BE2C (cell line): ENCODE measurements around the gene PSMD8.

Experiments
- DNase-seq: peaks from one replicate; pipeline ENCODE4 v3.0.0-alpha.2; 2020
- H3K27me3 ChIP-seq: fragments of 250-450 bp; sonication (Bioruptor Pico); 2 replicates; pipeline ENCODE4 v1.5.1; 2020; ENCODE audit warnings: mild to moderate bottlenecking
- H3K36me3 ChIP-seq: fragments of 250-450 bp; sonication (Bioruptor Pico); 2 replicates; pipeline ENCODE4 v1.5.1; 2020; ENCODE audit warnings: mild to moderate bottlenecking
- H3K4me1 ChIP-seq: fragments of 250-450 bp; sonication (Bioruptor Pico); 2 replicates; pipeline ENCODE4 v1.5.1; 2020
- H3K4me3 ChIP-seq: 2 replicates; pipeline ENCODE4 v1.5.1; 2011; ENCODE audit warnings: low read depth, low read length
- H3K9me3 ChIP-seq: fragments of 250-450 bp; sonication (Bioruptor Pico); 2 replicates; pipeline ENCODE4 v1.5.1; 2020
- CTCF ChIP-seq: IDR thresholded peaks from 2 replicates; pipeline ENCODE4 v1.5.1; 2012; ENCODE audit warnings: mild to moderate bottlenecking, low read depth, low read length

PSMD8 gene

GRCh38 chr19:38417544-38418506, 43.5 kb downstream of the PSMD8 start:
- Histone ChIP-seq H3K4me1 (no peaks in the 10 kb centered on the region), H3K4me3 (peak overlapping the region; percentile 49), H3K27me3 (no peaks in the 10 kb centered on the region; the same call in 1 of the 2 replicates), H3K36me3 (no peaks in the 10 kb centered on the region), H3K9me3 (no peaks in the 10 kb centered on the region)
- no peak; the same call in 1 of the 2 replicates for TF ChIP-seq CTCF
- peak; percentile 51 for DNase-seq

- Histone ChIP-seq H3K36me3 (no peaks in the 10 kb centered on the region), H3K9me3 (no peaks in the 10 kb centered on the region), H3K4me3 (no peak overlapping the region), H3K27me3 (no peaks in the 10 kb centered on the region; the same call in 1 of the 2 replicates), H3K4me1 (no peaks in the 10 kb centered on the region)
- DNase-seq: no peak
- TF ChIP-seq CTCF: no peak
These were observed 46.6 kb downstream of the PSMD8 start for GRCh38 chr19:38420935-38421334.

- H3K4me3 ChIP-seq: no peak overlapping the region
- no peak for TF ChIP-seq CTCF
- H3K27me3 ChIP-seq: no peaks in the 10 kb centered on the region; the same call in 1 of the 2 replicates
- no peak for DNase-seq
- no peaks in the 10 kb centered on the region for H3K4me1 ChIP-seq
- H3K9me3 ChIP-seq: no peaks in the 10 kb centered on the region
- H3K36me3 ChIP-seq: no peaks in the 10 kb centered on the region
These were observed 47.5 kb downstream of the PSMD8 start for GRCh38 chr19:38421856-38422255.

- no peaks in the 10 kb centered on the region for H3K9me3 ChIP-seq
- H3K27me3 ChIP-seq: no peaks in the 10 kb centered on the region; the same call in 1 of the 2 replicates
- no peak for DNase-seq
- H3K36me3 ChIP-seq: no peaks in the 10 kb centered on the region
- H3K4me1 ChIP-seq: no peaks in the 10 kb centered on the region
- TF ChIP-seq CTCF: no peak
- no peak overlapping the region for H3K4me3 ChIP-seq
These were observed 48.1 kb downstream of the PSMD8 start for GRCh38 chr19:38422438-38422837.

- DNase-seq: no peak
- no peaks in the 10 kb centered on the region for H3K4me1 ChIP-seq
- TF ChIP-seq CTCF: no peak
These were observed 49.9 kb downstream of the PSMD8 start for GRCh38 chr19:38424272-38424671.

GRCh38 chr19:38425222-38425809, 50.9 kb downstream of the PSMD8 start:
- no peaks in the 10 kb centered on the region for H3K4me1 ChIP-seq
- H3K9me3 ChIP-seq: no peaks in the 10 kb centered on the region
- H3K4me3 ChIP-seq: no peak overlapping the region
- no peak for DNase-seq
- no peak for TF ChIP-seq CTCF
- H3K27me3 ChIP-seq: no peaks in the 10 kb centered on the region
- no peaks in the 10 kb centered on the region for H3K36me3 ChIP-seq

More at GRCh38 chr19:38424272-38424671, 49.9 kb downstream of the PSMD8 start:
- Histone ChIP-seq H3K36me3 (no peaks in the 10 kb centered on the region), H3K9me3 (no peaks in the 10 kb centered on the region), H3K27me3 (no peaks in the 10 kb centered on the region), H3K4me3 (no peak overlapping the region)
